Activated T-cell treated with anti-CD3 and anti-CD28 coated beads for 1 hour (primary cell): Measurements from ENCODE around the gene CPAMD8.
"Not testable (repeated sequence)": the region's sequence is repeated elsewhere in the genome, so short reads cannot be mapped to it uniquely, and the experiment has no call there.

ENCODE experiments used
- DNase-seq: peaks from one replicate; pipeline ENCODE4 v3.0.0-alpha.2; 2020; ENCODE audit warnings: low read depth

The CPAMD8 gene

DNA sequence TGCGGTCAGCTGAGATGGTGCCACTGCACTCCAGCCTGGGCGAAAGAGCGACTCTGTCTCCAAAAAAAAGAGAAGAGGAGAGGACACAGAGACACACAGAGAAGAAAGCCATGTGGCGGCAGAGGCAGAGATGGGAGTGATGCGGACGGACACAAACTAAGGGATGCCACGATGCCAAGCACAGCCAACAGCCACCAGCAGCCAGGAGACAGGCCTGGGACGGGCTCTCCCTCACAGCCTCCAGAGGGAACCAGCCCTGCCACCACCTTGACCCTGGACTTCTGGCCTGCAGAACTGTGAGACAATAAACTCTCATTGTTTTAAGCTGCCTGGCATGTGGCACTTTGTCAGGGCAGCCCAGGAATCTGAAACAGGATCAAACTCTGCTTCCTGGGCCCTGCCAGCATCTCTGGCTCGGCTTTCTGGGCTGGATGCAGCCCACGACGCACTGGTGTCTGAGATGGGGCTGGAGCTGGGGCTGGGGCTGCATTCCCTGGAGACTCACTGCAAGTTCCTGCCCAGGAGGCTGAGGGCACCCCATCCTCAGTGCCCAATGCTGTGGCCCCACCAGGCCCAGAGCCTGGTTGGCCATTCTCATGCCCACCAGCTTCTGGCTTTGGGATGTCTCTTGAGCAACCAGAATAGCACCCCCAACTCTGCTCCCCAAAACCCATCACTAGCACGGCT, 134.8 kb downstream of the CPAMD8 start:
- DNase-seq, result no peak

GRCh38 chr19:16890461-16891184, 136.0 kb downstream of the CPAMD8 start:
- no peak for DNase-seq

- DNase-seq, result no peak
These were observed 136.6 kb downstream of the CPAMD8 start for GRCh38 chr19:16889883-16890460.

DNA sequence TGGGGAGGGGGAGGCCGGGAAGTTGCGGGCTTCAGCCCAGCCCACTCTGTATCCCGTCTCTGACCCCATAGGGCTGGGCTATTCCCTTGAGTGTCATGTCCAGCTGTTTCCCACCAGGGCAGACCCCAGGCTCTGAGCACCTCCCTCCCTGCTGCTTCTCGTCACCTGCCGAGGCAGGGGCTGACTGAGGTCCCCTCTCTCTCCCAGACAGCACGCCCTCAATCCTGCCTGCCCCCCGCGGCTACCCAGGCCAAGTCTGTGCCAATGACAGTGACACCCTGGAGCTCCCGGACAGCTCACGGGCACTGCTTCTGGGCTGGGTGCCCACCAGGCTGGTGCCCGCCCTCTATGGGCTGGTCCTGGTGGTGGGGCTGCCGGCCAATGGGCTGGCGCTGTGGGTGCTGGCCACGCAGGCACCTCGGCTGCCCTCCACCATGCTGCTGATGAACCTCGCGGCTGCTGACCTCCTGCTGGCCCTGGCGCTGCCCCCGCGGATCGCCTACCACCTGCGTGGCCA, 137.2 kb downstream of the CPAMD8 start:
- no peak for DNase-seq

DNA sequence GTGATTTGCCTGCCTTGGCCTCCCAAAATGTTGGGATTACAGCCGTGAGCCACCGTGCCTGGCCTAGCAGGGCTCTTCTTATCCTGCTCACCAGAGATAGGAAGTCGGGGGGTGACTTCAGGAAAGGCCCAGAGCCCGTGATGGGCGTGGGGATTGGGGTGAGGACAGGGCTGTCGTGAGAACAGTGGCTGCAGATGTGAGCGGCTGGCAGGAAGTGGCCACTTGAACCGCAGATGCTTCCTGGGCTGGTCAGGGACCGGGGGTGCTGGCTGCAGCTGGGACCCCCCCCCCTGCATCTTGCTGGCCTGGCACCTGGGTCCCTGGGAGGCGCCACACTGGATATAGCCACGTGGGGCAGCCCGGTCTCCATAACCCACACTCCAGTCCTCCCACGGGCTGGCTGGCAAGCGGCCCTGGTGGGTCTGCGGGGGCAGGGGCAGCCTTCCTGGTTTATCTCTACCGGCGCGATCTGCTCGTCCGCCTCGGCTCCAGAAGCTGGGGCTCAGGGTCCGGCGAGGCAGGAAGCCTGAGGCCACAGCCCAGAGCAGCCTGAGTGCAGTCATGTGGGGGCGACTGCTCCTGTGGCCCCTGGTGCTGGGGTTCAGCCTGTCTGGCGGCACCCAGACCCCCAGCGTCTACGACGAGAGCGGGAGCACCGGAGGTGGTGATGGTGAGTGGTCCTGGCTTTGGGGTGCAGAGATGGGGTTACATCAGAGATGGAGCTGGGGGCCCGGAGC, 137.8 kb downstream of the CPAMD8 start, which contains the start of gene F2RL3:
TSS of gene F2RL3 (plus strand) at position 371 of the 737 bp plus-strand sequence. CDS start at position 562, 191 bp downstream.
- no peak for DNase-seq

DNA sequence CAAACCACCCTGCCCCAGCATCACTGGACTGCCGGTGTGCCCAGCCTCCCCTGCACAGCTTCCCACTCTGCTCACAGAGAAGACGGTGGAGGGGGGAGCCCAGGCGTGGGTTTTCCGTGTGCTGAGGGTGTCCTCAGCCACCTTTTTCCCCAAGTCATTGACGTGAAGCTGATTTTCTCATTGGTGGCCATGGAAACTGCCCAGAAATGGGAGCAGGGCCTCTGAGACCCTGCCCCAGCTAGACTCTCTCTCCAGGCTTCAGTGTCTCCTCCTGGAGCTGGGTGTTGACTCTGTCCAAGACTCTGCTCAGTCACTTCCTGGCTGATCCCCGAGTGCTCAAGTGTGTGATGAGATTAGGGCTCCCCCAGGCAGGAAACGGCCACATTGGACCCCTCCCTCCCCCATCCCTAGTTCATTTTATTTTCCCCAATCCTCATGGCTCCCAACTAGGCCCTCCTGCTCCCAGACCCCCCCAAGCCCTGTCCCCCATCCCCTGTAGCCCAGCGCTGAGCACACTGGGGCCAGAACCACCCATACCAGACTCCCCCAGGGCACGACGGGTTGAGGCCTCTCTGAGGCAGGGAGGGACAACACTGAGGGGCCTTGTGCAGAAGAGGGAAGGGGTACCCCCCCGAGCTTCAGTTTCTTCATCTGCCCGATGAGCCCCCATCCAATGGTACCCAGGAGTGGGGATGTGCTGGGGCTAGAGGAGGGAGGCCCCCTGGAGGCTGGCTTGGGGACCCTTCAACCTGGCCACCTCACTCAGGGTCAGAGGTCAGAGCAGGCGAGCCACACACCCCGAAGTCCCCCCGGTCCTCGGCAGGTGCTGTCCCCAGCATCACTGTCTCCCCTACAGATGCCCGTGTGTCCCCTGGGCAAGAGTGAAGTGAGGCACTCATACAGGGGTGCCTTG, 139.0 kb downstream of the CPAMD8 start:
- no peak for DNase-seq

DNA sequence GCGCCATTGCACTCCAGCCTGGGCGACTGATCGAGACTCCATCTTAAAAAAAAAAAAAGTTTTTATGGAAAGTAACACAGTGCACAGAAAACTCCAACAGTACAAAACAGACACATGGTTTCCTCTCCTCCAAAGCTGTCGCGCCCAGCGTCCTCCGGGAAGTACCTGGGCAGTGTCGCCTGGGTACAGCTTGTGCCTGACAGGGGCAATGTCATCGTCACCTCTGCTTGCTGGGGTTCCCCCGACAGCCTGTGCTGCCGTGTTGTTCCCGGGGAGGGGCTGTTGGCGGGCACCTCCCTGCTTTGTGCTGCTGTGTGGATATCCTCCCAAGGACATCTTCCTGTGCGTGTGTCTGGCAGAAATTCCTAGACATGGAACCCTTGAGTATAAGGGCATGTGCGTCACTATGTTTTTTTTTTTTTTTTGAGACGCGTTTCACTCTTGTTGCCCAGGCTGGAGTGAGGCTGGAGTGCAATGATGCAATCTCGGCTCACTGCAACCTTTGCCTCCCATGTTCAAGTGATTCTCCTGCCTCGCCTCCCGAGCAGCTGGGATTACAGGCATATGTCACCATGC, 140.2 kb downstream of the CPAMD8 start:
- DNase-seq, result no peak

- no peak for DNase-seq
These were observed 141.4 kb downstream of the CPAMD8 start for GRCh38 chr19:16885166-16885565.

DNA sequence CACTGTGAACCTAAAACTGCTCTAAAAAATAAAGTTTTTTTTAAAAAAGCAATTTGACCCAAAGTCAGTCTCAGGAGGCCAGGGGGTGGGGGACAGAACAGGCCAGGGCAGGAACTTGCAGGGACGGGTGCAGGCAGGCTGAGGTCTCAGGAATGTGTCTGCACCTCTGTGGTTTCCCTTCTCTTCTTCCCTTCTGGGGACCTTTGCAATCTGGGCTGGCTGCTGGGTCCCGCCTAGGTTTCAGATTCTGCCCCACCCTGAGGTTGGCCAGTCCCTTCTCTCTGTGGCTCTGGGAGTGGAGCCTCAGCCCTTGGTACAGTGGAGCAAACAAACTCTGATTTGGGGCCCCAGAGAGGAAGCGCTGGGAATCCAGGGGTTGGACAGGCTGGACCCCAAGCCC, 143.1 kb downstream of the CPAMD8 start:
- DNase-seq, result no peak

DNA sequence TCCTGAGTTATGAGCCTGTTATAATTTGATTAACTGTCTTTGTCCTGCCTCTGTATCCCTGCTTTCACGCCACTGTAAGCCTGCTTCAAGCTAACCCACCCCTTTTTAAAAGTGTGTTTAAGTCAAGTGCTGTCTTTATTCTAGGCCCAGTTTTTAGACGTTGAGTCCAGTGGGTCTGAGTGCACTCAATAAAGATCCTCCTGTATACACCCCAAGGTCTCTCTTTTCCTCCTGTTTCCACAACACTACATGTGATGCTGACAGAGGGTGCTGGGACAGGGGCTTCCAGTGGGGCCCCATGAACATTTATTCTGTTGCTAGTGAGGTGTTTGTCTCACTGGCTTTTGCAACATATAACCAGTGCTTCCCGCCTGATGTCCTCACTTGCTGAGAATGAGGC, 144.5 kb downstream of the CPAMD8 start:
- DNase-seq, result no peak

DNA sequence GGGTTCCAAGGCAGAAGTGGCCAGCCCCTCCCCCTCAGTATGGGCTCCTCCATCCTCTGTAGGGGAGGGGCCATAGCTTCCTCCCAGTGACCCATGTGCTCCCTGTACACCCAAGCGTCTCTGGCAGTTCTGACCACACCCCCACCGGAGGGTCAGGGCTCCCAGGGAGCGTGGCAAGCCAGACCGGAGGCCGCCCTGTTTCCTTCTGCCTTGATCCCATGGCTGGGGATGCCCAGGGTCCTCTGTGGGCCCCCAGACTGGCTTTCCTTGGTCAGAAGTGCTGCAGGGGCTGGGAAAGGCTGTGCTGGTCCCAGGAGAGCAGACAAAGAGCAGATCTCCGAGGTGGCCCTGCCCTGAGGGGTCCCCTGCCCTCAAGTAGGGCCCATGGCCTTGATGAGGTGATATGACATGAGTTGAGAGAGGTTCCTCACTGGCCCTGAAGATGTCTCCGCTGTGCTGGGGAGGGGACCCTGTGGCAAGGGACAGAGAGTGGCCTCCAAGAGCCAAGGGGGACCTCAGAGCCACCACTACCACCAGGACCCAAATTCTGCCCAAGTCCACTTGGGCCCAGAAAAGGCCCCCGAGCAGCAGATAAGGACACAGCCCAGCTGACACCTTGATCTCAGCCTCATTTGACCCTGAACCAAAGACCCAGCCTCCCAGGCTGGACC, 145.6 kb downstream of the CPAMD8 start:
- DNase-seq, result no peak

- no peak for DNase-seq
These were observed 148.2 kb downstream of the CPAMD8 start for GRCh38 chr19:16878181-16878965.

GRCh38 chr19:16877581-16877980, 149.0 kb downstream of the CPAMD8 start:
- DNase-seq, result no peak

- DNase-seq, result no peak
These were observed 149.7 kb downstream of the CPAMD8 start for GRCh38 chr19:16876904-16877361.

- no peak for DNase-seq
These were observed 150.7 kb downstream of the CPAMD8 start for GRCh38 chr19:16875584-16876555.

DNA sequence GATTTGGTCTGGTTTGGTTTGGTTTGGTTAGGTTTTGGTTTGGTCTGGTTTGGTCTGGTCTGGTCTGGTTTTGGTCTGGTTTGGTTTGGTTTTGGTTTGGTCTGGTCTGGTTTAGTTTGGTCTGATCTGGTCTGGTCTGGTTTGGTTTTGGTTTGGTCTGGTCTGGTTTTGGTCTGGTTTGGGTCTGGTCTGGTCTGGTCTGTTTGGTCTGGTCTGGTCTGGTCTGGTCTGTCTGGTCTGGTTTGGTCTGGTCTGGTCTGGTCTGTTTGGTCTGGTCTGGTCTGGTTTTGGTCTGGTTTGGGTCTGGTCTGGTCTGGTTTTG, 151.7 kb downstream of the CPAMD8 start:
- not testable (repeated sequence) for DNase-seq

- DNase-seq, result no peak
These were observed 152.2 kb downstream of the CPAMD8 start for GRCh38 chr19:16874250-16874977.

- DNase-seq, result no peak
These were observed 153.0 kb downstream of the CPAMD8 start for GRCh38 chr19:16873594-16873993.
